Dermis microvascular lymphatic vessel endothelial cell (primary cell): Measurements from ENCODE around the gene ATF6. TPM values are rescaled to one million over a fixed set of nuclear protein-coding genes. Genes with fewer than 3 reads are reported as not detected.
"Not testable (repeated sequence)": the region's sequence is repeated elsewhere in the genome, so short reads cannot be mapped to it uniquely, and the experiment has no call there.

Experiments
- DNase-seq, 2 donors: peaks; one replicate each; pipeline versions ENCODE4 v3.0.0 to v3.0.0-alpha.2; 2010; ENCODE audit warnings: low read depth in 2 of 2
- total RNA-seq: library from RNA; depleted of rRNA; stranded (reverse); fragments of >200 nt; gene quantifications from 2 replicates; pipeline ENCODE4 v1.2.1, GENCODE V29; 2014

The ATF6 gene
- total RNA-seq, 1 donor from 2014 or later, result 51.5 TPM

DNA sequence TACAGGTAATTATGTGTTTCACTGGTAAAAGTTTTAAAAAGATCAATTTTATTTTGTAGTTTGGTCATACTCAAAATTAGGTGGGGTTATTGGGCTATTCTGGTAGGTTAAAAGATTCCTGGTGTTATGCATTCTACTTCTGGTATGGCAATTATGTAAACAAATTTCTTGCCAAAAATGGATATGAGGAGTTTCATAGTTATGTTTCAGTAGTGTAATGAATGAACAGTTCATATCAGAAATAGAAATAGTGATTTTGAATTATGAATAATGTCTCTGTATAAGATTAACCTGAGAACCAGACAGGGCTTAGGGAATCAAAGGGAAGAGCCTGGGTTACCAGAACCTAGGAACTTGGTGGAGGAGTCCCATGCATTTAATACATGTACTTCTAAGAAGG lies 15.9 kb downstream of the ATF6 start:
- DNase-seq, result no peak

DNA sequence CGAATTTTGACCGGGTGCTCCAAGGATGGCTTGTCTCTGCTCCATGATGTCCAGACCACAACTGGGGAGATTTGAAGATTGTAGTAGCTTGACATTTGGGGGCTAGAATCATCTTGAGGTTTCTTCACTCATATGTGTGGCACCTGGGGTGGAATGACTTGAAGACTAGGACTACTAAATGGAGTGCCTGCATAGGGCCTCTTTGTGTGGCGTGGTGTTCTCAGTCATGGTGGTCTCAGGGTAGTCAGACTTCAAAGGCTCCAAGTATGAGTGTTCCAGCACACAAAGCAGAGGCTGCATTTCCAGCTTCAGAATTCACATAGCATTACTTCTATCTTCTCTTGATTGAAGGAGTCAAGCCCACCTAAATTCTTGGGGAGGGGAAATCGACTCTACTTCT lies 16.8 kb downstream of the ATF6 start:
- no peak for DNase-seq

- no peak for DNase-seq
Observed at GRCh38 chr1:161784968-161785367, 18.8 kb downstream of the ATF6 start.

GRCh38 chr1:161787355-161787754 lies 21.2 kb downstream of the ATF6 start:
- no peak for DNase-seq

DNA sequence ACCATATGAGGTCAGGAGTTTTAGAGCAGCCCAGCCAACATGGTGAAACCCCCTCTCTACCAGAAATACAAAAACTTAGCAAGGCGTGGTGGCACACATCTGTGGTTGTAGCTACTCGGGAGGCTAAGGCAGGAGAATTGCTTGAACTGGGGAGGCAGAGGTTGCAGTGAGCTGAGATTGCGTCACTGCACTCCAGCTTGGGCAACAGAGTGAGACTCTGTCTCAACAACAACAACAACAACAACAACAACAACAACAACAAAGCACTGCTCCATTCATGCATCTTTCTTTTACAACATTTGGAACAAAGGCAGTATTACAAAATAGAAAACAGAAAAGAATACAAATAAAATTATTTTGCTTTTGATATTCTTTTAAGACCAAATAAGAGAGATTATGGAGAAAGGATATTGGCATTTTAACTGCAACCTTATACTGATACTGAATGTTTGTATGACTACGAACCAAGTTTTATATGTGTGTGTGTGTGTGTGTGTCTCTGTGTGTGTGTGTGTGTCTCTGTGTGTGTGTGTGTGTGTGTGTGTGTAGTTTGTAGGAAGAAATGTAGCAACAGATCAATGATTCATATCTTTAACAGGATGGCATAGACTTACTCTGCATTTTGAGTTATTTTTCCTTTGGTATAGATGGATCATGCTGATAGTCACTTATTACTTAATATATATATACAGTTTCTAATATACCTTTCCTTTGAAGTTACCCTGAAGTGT lies 24.6 kb downstream of the ATF6 start:
- DNase-seq, result no peak

GRCh38 chr1:161791904-161792655 lies 26.0 kb downstream of the ATF6 start:
- peak in 1 of 2 donors; percentile 59 for DNase-seq

GRCh38 chr1:161792740-161793139 lies 26.6 kb downstream of the ATF6 start:
- peak; percentile 60 to 81 for DNase-seq

- DNase-seq, result no peak
Observed at GRCh38 chr1:161799792-161800191, 33.7 kb downstream of the ATF6 start.

GRCh38 chr1:161801955-161802354 lies 35.8 kb downstream of the ATF6 start:
- DNase-seq, result no peak

- DNase-seq, result no peak
Observed at GRCh38 chr1:161803181-161803580, 37.1 kb downstream of the ATF6 start.

DNA sequence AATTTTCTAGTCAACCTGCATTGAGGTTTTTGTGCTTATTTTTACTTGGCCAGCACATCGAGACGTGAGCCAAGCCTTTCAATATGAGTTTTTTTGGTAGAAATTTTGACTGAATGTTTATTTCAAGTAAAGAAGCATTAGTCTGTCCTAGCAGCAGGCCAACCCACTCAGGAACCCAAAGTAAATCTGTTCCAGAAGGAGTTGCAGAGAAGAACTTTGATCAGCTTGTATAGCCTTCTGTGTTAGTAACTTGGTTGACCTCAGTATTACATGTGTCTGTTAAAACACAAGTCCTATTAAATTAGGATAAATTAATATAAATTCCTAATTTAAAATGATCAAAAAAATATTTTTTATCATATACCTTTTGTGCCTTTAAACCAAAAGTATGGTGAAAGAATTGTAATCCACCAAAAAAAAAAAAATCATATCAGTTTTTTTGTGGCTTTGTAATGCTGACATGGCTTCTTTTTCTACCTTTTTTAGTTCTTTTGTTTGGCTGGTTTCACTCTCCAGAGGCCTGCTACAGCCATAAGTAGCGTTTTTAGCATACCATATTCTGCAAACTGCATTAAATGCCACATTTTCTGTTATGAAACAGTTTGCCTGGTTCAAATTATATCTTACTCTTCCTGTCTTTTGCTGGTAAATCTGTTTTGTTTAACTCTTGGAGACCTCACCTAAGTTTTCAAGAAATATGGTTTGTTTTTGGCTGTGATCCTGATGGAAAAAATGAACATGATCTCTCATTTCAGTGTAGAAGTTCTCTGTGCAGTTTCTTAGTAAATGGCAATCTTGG lies 39.5 kb downstream of the ATF6 start:
- no peak for DNase-seq

GRCh38 chr1:161809202-161809601 lies 43.1 kb downstream of the ATF6 start:
- DNase-seq, result not testable (repeated sequence)

- DNase-seq, result not testable (repeated sequence)
Observed at GRCh38 chr1:161809656-161810055, 43.5 kb downstream of the ATF6 start.

DNA sequence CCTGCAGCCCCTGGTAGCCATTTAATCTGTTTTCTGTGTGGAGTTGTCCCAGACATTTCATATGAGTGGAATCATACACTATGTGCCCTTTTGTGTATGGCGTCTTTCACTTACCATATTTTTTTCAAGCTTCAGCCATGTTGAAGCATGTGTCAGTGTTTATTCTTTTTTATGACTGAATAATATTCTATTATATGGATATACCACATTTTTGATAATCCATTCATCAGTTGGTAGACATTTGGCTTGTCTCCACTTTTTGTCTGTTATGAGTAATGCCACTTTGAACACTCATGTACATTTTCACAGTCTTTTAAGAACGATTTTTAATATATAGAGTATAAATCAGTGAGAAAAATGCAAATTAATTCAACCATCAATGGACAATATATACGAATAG lies 44.7 kb downstream of the ATF6 start:
- DNase-seq, result no peak

GRCh38 chr1:161816201-161816600 lies 50.1 kb downstream of the ATF6 start:
- DNase-seq, result no peak

- no peak for DNase-seq
Observed at GRCh38 chr1:161817176-161817730, 51.1 kb downstream of the ATF6 start.

- no peak for DNase-seq
Observed at GRCh38 chr1:161820914-161821313, 54.8 kb downstream of the ATF6 start.

GRCh38 chr1:161824618-161825017 lies 58.5 kb downstream of the ATF6 start:
- DNase-seq, result no peak

GRCh38 chr1:161825831-161826230 lies 59.7 kb downstream of the ATF6 start:
- DNase-seq, result no peak

DNA sequence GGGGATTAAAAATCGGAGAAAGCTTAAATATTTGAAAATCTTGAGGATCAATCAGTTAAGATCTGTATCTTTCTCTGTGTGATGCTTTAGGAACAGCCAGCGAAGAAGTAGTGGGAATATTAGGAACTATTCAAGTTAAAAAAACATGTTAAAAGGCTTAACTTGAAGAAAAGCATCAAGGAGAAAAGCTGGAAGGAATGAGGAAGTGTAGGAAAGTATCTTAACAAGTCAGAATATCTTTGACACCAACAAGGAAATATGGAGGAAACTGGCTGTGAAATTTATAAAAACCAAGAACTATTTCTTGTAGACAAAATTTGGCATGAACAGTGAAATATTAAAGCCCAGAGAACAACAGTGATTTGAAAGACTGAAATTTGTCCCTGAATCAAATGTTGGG lies 60.4 kb downstream of the ATF6 start:
- no peak for DNase-seq

- DNase-seq, result no peak
Observed at GRCh38 chr1:161827786-161828185, 61.7 kb downstream of the ATF6 start.
